Activated T-helper 1 cell treated with anti-CD3 and anti-CD28 coated beads, Interleukin-12 subunit alpha, Interleukin-12 subunit beta, Interleukin-2, Interleukin-4 antibody, amounts not matched to agents 30 ng/mL and 10 ng/mL and 1 ng/mL, durations not matched to agents 14 hours and 24 hours and 36 hours (primary cell): ENCODE data around the gene PLXDC2. TPM values are rescaled to one million over a fixed set of nuclear protein-coding genes. Genes with fewer than 3 reads are reported as not detected.

Experiments
- DNase-seq: peaks from one replicate; pipeline ENCODE4 v3.0.0; 2021; ENCODE audit warnings: low spot score
- H3K27ac Mint-ChIP-seq: one replicate; pipeline ENCODE4 v1.8.0; 2021; ENCODE audit warnings: mild to moderate bottlenecking, mixed read lengths
- H3K27me3 Mint-ChIP-seq: one replicate; pipeline ENCODE4 v1.8.0; 2022; ENCODE audit warnings: mild to moderate bottlenecking, moderate library complexity, mixed read lengths; ENCODE audit not compliant: insufficient read depth
- H3K36me3 Mint-ChIP-seq: one replicate; pipeline ENCODE4 v1.8.0; 2021; ENCODE audit warnings: low read depth, mixed read lengths
- H3K4me1 Mint-ChIP-seq: one replicate; pipeline ENCODE4 v1.8.0; 2021; ENCODE audit warnings: low read depth, mixed read lengths
- H3K4me3 Mint-ChIP-seq: one replicate; pipeline ENCODE4 v1.8.0; 2021; ENCODE audit warnings: mild to moderate bottlenecking, moderate library complexity, mixed read lengths
- H3K9me3 Mint-ChIP-seq: one replicate; pipeline ENCODE4 v1.8.0; 2021; ENCODE audit warnings: mixed read lengths
- intact Hi-C: fragments of 100-400 bp; cut with micrococcal nuclease; formaldehyde crosslinking; loops from one replicate; pipeline ENCODE4 v1.15.1; 2024
- total RNA-seq: library from RNA; stranded (reverse); gene quantifications from 2 replicates; pipeline ENCODE4 v1.2.3, GENCODE V29; 2022

The PLXDC2 gene
- total RNA-seq, 1 donor from 2014 or later, result not detected

DNA sequence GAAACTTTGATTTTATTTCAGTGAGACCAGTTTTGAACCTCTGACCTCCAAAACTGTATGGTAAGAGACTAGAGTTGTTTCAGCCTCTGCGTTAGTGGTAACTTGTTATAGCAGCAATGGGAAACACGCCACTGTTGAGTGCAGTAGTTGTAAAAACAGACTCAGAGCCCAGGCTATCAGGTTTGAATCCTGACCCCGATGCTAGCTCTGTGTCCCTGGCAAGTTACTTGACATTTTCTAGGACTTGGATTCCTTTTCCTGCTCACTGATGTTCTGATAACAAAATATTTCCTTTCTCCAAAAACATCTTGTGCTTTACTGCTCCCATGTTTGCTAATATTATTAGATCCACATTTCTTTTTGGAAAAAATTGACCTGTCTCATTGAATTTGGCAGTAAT lies 131.0 kb downstream of the PLXDC2 start:
- no peaks in the 10 kb centered on the region for H3K4me1 Mint-ChIP-seq
- DNase-seq, result no peak
- no peaks in the 10 kb centered on the region for H3K27me3 Mint-ChIP-seq
- H3K36me3 Mint-ChIP-seq, result no peaks in the 10 kb centered on the region
- no peak overlapping the region for H3K27ac Mint-ChIP-seq
- H3K4me3 Mint-ChIP-seq, result no peak overlapping the region
- intact Hi-C loops, result no loop called here
- peaks cover 4% of the 10 kb centered on the region for H3K9me3 Mint-ChIP-seq

DNA sequence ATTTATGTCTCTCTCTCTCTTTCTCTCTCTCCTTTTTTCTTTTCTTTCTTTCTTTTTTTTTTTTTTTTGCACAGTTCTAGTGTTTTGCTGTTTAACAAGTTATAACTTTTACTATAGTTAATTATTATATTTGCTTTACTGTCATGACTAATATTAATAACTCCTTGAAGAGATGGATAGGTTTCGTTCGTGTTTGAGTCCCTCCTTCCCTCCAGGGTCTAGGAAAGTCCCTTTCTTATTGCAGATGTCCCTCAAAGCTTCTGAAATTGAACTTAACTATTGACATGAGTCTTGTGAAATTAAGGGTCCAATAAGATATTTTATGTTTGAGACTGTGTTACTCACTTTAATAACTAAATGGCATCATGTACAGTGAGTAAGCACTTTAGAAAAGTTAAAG lies 131.4 kb downstream of the PLXDC2 start:
- no peak for DNase-seq
- intact Hi-C loops, result no loop called here
- Mint-ChIP-seq H3K9me3 (peaks cover 4% of the 10 kb centered on the region), H3K27ac (no peak overlapping the region), H3K4me1 (no peaks in the 10 kb centered on the region), H3K36me3 (no peaks in the 10 kb centered on the region), H3K27me3 (no peaks in the 10 kb centered on the region), H3K4me3 (no peak overlapping the region)

DNA sequence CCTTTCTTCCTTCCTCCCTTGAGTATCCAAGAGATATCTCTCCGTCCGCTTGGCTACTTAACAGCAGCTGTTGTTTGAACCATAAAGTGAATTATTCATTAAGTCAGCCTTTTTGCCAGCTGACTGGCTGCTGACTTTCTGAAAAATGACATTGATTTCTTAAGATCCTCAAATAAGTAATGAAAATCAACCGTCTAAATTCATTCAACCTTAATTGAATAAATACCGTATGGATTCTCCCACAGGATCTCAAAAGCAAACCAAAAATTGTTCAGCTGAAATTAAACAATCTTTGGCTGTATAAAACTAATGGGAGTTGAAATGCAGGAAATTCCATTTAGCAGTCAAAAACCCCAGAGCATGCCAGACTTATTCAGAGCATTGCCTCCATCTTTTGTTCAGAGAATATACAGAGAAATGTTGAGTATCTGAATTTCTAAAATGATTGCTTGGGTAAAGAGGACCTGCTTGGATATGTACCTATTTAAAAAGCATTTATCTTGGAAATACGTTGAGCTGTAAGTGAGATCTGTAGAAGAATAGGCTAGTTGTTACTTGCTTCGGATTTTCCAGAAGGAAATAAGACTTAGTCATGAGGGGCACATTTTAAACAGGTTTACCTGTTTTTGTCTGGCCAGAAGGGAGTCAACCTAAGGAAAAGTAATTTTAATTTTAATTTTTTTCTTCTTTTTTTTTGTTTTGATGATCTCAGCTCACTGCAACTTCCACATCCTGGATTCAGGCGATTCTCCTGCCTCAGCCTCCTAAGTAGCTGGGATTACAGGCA lies 136.2 kb downstream of the PLXDC2 start:
- H3K27ac Mint-ChIP-seq, result no peak overlapping the region
- no peak for DNase-seq
- no peak overlapping the region for H3K4me3 Mint-ChIP-seq
- intact Hi-C loops, result no loop called here
- H3K9me3 Mint-ChIP-seq, result no peaks in the 10 kb centered on the region
- no peaks in the 10 kb centered on the region for H3K27me3 Mint-ChIP-seq
- no peaks in the 10 kb centered on the region for H3K4me1 Mint-ChIP-seq
- no peaks in the 10 kb centered on the region for H3K36me3 Mint-ChIP-seq

DNA sequence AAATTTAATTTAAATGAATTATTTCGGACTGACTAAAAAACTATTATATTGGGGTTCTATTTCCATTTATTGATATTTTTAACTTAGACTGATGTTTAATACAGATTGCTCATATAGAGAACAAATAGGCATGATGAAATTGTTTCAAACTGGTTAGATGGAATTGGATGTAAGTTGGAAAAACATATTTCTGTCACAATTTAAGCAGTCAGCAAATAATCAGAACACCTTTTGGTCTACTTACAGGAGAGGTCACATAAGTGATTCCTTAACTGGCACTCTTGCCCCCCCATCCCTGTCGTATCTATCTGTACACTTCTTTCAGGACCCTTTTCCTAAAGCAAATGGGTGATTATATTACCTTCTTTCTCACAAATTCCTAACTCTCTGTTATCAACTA lies 138.4 kb downstream of the PLXDC2 start:
- no peaks in the 10 kb centered on the region for H3K4me1 Mint-ChIP-seq
- no peaks in the 10 kb centered on the region for H3K36me3 Mint-ChIP-seq
- H3K4me3 Mint-ChIP-seq, result no peak overlapping the region
- DNase-seq, result no peak
- no peak overlapping the region for H3K27ac Mint-ChIP-seq
- H3K27me3 Mint-ChIP-seq, result no peaks in the 10 kb centered on the region
- intact Hi-C loops, result no loop called here
- H3K9me3 Mint-ChIP-seq, result no peaks in the 10 kb centered on the region

DNA sequence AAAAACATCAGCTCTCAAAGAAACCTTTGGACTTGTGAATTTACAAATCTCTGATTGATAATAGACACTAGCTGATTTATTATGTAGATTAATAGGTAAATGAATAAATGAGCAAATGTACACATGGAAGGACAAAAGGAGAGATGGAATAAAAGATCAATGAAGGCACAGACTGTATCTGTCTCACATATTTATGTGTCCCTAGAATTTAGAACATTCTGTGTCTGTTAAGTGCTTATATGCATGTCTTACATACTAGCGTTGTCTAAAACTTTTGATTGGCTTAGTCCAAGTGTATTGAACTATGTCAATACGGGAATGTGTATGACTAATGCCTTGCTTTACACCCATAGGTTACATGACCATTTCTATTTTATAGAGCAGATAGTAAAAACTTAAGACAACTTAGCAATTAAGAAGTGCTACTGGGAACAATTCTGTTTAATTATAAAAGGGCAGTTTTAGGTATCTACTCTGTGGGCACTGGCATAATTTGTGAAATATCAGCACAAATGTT lies 140.3 kb downstream of the PLXDC2 start:
- intact Hi-C loops, result no loop called here
- Mint-ChIP-seq H3K4me1 (no peaks in the 10 kb centered on the region), H3K4me3 (no peak overlapping the region), H3K9me3 (no peaks in the 10 kb centered on the region), H3K27ac (no peak overlapping the region), H3K36me3 (no peaks in the 10 kb centered on the region), H3K27me3 (no peaks in the 10 kb centered on the region)
- DNase-seq, result no peak

DNA sequence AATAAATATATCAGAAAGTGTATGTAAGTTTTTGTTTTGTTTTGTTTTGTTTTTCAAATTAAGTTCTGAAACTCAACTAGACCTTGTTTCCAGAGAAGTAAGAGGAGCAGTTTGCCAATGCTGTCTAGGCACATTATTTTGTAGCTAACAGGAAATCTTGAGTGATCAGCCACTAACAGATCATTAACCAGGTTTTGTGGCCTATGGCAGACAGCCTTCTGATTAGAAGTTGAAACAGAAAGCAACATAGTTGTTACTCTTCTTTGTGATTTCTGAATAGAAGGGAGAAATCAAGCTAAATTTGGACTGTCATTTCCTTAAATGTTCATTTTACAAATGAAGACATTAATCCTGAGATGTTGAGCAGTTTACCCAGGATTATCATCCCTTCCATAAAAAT lies 142.6 kb downstream of the PLXDC2 start:
- intact Hi-C loops, result no loop called here
- H3K27ac Mint-ChIP-seq, result no peak overlapping the region
- H3K36me3 Mint-ChIP-seq, result no peaks in the 10 kb centered on the region
- H3K4me1 Mint-ChIP-seq, result no peaks in the 10 kb centered on the region
- no peaks in the 10 kb centered on the region for H3K9me3 Mint-ChIP-seq
- no peaks in the 10 kb centered on the region for H3K27me3 Mint-ChIP-seq
- DNase-seq, result no peak
- no peak overlapping the region for H3K4me3 Mint-ChIP-seq

DNA sequence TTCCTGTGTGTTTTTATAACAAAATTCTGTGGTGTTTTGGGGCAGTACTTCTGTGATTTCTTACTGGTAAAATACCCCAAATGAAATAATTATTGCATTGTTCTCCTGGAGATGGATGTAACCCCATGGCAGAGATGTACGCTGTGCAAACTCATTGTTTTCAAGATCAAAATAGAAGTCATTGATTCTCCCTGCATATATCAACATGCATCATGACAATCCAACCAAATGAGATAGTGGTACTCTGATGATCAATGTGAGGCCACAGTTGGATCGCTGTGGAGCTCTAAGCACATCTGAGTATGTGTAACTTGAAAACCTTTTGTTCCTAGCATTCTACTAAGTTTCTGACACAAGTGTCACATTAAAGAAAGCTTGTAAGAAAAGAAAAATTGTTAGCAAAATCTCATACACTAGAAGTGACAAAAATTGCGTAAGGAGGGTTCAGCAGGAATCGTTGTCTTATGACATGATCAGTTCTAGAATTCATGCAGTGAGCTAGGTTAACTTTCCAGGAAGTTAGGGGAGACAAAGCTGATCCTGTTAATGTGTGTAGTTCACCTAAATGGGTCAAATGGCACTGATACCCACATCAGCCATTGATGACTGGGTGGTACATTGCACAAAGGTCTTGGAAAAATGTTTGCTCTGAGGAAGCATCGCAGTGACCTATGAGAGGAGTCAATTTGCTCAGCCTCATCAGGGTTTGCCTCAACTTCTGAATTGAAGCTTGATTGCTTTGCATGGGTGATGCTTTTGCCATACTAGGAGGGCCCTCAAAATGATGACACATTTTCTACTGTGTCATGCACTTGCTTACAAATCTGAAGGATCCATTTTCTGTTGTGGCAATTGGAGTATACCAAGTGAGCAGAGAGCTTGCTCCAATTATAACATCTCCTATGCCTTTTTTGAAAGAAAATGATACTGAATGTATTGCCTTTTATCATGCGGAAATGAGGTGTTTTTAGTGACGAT lies 145.1 kb downstream of the PLXDC2 start:
- Mint-ChIP-seq H3K36me3 (no peaks in the 10 kb centered on the region), H3K9me3 (no peaks in the 10 kb centered on the region), H3K4me1 (no peaks in the 10 kb centered on the region), H3K27ac (no peak overlapping the region), H3K4me3 (no peak overlapping the region), H3K27me3 (no peaks in the 10 kb centered on the region)
- intact Hi-C loops, result no loop called here
- no peak for DNase-seq

DNA sequence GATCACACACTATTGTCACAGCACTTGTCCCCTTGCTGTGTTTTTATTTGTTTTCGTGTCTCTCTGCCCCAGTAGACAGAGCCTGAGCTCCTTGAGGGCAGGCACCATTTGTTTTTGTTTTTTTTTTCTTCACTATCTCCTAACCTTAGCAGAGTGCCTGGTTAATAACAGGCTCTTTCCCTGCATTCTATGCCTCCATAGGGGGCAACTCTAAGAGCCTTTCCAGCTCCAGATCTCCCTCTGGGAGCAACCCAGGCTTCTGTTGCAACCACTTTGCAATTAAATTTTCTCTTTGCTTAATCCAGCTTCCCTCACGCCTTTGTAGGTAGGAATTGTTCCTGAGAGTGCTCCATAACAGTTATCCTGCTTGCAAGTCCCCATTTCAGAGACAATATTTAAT lies 148.4 kb downstream of the PLXDC2 start:
- Mint-ChIP-seq H3K27me3 (no peaks in the 10 kb centered on the region), H3K4me1 (no peaks in the 10 kb centered on the region), H3K27ac (no peak overlapping the region), H3K4me3 (no peak overlapping the region), H3K9me3 (no peaks in the 10 kb centered on the region), H3K36me3 (no peaks in the 10 kb centered on the region)
- DNase-seq, result no peak
- intact Hi-C loops, result no loop called here

DNA sequence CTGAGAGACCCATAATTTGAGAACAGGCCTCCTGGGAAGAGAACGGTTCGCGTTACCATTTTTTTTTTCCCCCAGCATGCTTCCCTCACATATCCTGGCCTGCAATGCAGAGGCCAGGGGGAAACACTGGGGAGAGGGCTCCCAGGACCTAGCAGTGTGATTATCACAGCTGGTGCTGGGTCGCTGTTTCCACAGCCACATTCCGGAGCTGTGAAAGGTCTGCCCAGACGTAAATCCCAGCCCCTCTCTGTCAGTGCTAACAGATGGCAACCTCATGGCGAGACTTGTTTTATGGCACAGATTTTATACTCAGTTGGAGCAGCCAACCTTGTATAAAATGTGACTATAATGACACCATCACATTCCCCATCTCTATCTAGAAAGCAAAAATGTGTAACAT lies 150.5 kb downstream of the PLXDC2 start:
- intact Hi-C loops, result no loop called here
- no peaks in the 10 kb centered on the region for H3K27me3 Mint-ChIP-seq
- DNase-seq, result no peak
- H3K9me3 Mint-ChIP-seq, result no peaks in the 10 kb centered on the region
- H3K36me3 Mint-ChIP-seq, result no peaks in the 10 kb centered on the region
- H3K4me1 Mint-ChIP-seq, result no peaks in the 10 kb centered on the region
- no peak overlapping the region for H3K4me3 Mint-ChIP-seq
- no peak overlapping the region for H3K27ac Mint-ChIP-seq

DNA sequence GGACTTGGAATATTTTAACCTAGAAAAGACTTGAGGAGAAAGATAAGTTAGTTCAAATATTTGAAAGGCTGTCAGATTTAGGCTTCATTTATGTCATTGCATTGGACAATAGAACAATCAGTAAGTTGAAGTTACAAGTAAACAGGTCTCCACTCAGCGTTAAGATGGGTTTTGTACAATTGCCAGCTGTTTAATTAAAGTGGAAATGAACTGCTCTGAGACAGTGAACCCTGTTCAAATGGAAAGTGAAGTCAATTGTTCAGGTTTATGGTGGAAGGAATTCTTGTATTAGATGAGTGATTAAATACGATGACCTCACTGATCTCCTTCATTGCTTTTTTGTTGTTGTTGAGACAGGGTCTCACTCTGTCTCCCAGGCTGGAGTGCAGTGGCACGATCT lies 151.7 kb downstream of the PLXDC2 start:
- Mint-ChIP-seq H3K9me3 (no peaks in the 10 kb centered on the region), H3K27me3 (no peaks in the 10 kb centered on the region), H3K4me3 (no peak overlapping the region), H3K36me3 (no peaks in the 10 kb centered on the region), H3K4me1 (no peaks in the 10 kb centered on the region), H3K27ac (no peak overlapping the region)
- intact Hi-C loops, result no loop called here
- DNase-seq, result no peak

DNA sequence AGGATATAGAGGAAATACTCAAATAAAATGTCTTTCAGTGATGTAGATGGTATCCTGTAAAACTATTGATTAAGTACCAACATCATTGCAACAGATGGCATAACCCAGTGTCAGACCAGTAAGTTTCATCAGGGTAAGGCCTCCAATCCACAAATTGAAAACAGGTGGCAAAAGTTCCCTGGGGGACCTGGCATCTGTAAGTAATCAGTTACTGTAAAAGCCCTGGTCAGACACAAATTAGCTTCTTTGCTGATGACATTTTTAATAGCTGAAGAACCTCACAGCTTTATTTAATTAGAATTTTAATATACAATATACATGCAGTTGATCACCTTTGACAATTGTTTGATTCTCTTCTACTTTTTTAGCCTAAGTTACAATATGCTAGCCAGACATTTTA lies 152.5 kb downstream of the PLXDC2 start:
- Mint-ChIP-seq H3K4me3 (no peak overlapping the region), H3K27me3 (no peaks in the 10 kb centered on the region), H3K36me3 (no peaks in the 10 kb centered on the region), H3K9me3 (no peaks in the 10 kb centered on the region), H3K4me1 (no peaks in the 10 kb centered on the region), H3K27ac (no peak overlapping the region)
- no peak for DNase-seq
- intact Hi-C loops, result no loop called here

DNA sequence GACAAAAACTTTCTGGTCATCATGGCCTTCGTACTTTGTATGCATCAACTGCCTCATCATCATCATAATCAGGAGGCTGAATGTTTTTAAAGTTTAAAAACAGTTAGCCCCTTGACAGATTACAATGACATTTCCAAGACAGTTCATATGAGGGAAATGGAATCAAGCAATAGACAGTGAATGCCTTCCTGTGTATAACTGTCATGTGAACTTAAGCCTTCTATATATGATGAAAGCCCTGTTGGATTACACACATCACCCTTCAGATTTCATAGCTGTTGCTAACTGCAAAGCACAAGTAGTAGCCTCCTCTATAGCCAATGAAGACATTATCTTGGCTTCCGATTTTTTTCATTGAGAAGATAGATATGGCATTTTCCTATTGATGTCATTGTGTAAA lies 154.0 kb downstream of the PLXDC2 start:
- no peak for DNase-seq
- Mint-ChIP-seq H3K9me3 (no peaks in the 10 kb centered on the region), H3K36me3 (no peaks in the 10 kb centered on the region), H3K4me3 (no peak overlapping the region), H3K4me1 (no peaks in the 10 kb centered on the region), H3K27ac (no peak overlapping the region), H3K27me3 (no peaks in the 10 kb centered on the region)
- intact Hi-C loops, result no loop called here

DNA sequence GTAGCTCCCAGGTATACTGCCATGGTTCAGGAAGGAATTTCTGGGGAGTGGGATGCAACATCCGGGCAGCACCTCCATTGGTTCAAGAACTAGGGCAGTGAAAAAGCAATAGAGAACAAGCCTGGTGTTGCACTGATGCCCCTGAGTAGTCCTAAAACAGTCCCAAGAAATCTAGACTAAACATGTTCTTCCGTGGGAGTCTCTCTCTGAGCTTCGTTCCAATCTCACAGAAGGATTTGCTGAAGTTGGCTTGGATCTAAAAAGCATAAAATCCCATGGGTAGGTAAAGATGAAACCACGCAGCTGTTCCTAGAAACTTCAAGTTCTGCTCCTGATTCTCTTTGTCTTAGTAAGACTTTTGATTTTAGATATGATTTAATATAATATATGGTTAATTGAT lies 154.5 kb downstream of the PLXDC2 start:
- Mint-ChIP-seq H3K36me3 (no peaks in the 10 kb centered on the region), H3K27me3 (no peaks in the 10 kb centered on the region), H3K4me1 (no peaks in the 10 kb centered on the region), H3K9me3 (no peaks in the 10 kb centered on the region), H3K27ac (no peak overlapping the region), H3K4me3 (no peak overlapping the region)
- no peak for DNase-seq
- intact Hi-C loops, result no loop called here
